ENCODE measurements around the gene EHF.

- TF ChIP-seq CTCF (IDR thresholded peaks at IDR 0.05; ENCODE audit: poor library complexity): no peak
- no peak for TF ChIP-seq EZH2 (IDR thresholded peaks at IDR 0.05; ENCODE audit: borderline replicate concordance)
- no peak for TF ChIP-seq EZH2phosphoT487 (IDR thresholded peaks at IDR 0.05; ENCODE audit: low read depth, severe bottlenecking, unreplicated experiment)
Observed at GRCh38 chr11:34682825-34683224, 61.9 kb downstream of the EHF start.

Measured in hepatocyte (in vitro differentiated cells).